Mesothelial cell of epicardium (in vitro differentiated cells): Measurements from ENCODE around the gene NCOA1. TPM values are rescaled to one million over a fixed set of nuclear protein-coding genes. Genes with fewer than 3 reads are reported as not detected.

ENCODE experiments used
- DNase-seq, 2 experiments: peaks; one replicate each; pipeline ENCODE4 v3.0.0; 2021; ENCODE audit warnings: low spot score in 2 of 2; ENCODE audit not compliant: unreplicated experiment in 2 of 2
- H3K27ac Mint-ChIP-seq: 2 replicates; pipeline ENCODE4 v1.8.0; 2021; ENCODE audit warnings: mixed read lengths
- H3K27me3 Mint-ChIP-seq: 2 replicates; pipeline ENCODE4 v1.8.0; 2021; ENCODE audit warnings: low read depth, mixed read lengths
- H3K36me3 Mint-ChIP-seq: 2 replicates; pipeline ENCODE4 v1.8.0; 2021; ENCODE audit warnings: mixed read lengths
- H3K4me1 Mint-ChIP-seq: 2 replicates; pipeline ENCODE4 v1.8.0; 2021; ENCODE audit warnings: mixed read lengths
- H3K4me3 Mint-ChIP-seq: 2 replicates; pipeline ENCODE4 v1.8.0; 2021; ENCODE audit warnings: mild to moderate bottlenecking, moderate library complexity, mixed read lengths
- H3K9me3 Mint-ChIP-seq: 2 replicates; pipeline ENCODE4 v1.8.0; 2021; ENCODE audit warnings: mixed read lengths
- total RNA-seq: library from RNA; stranded (reverse); gene quantifications from 3 replicates; pipeline ENCODE4 v1.2.1, GENCODE V29; 2021
- TF ChIP-seq, protein P1 (sequence below): fragments of 200-600 bp; sonication (generic); IDR thresholded peaks from one replicate; pipeline ENCODE4 v1.5.0; 2021; ENCODE audit warnings: antibody characterized with exemption; ENCODE audit not compliant: unreplicated experiment

NCOA1 gene
- total RNA-seq, 1 donor from 2014 or later: 35.1 TPM

DNA sequence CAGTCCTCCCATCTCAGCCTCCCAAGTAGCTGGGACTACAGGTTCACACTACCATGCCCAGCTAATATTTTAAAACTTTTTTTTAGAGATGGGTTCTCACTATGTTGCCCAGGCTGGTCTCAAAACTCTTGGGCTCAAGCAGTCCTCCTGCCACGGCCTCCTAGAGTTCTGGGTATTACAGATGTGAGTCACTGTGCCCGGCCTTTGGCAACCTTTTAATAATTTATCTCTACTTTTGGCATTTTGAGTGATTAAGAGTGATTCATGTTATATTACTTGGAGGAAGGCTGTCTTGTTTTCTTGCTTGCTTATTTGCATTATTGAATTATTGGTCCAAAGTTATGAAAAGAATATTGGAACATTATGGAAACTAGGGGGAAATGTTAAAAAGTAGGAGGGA is 24.3 kb downstream of the NCOA1 start:
- TF ChIP-seq, protein P1, sequence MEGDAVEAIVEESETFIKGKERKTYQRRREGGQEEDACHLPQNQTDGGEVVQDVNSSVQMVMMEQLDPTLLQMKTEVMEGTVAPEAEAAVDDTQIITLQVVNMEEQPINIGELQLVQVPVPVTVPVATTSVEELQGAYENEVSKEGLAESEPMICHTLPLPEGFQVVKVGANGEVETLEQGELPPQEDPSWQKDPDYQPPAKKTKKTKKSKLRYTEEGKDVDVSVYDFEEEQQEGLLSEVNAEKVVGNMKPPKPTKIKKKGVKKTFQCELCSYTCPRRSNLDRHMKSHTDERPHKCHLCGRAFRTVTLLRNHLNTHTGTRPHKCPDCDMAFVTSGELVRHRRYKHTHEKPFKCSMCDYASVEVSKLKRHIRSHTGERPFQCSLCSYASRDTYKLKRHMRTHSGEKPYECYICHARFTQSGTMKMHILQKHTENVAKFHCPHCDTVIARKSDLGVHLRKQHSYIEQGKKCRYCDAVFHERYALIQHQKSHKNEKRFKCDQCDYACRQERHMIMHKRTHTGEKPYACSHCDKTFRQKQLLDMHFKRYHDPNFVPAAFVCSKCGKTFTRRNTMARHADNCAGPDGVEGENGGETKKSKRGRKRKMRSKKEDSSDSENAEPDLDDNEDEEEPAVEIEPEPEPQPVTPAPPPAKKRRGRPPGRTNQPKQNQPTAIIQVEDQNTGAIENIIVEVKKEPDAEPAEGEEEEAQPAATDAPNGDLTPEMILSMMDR: no peak

DNA sequence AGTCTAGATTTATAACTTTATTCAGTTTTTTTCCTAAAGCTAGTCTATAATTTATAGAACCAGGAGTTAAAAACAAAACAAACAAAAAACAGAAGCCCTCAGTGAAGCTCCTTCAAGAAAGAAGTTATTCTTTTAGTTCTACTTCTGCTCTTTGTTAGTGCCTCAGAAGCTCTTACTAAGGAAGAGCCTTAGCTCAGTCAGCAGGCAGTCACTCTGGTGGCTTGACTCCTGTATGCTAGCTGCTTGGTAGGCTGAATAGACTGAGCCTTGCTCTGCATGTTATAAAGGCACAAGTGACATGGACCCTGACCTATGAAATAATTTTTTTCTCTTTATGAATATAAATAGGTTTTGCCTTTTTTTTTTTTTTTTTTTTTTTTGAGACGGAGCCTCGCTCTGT is 24.8 kb downstream of the NCOA1 start:
- TF ChIP-seq, protein P1: no peak
- no peak for DNase-seq
- H3K9me3 Mint-ChIP-seq: peaks cover 6% of the 10 kb centered on the region

More for the DNA sequence above, 24.3 kb downstream of the NCOA1 start:
- H3K27me3 Mint-ChIP-seq: no peaks in the 10 kb centered on the region
- peaks cover 4% of the 10 kb centered on the region for H3K36me3 Mint-ChIP-seq
- peaks cover 1% of the 10 kb centered on the region for H3K9me3 Mint-ChIP-seq
- DNase-seq: no peak
- H3K4me1 Mint-ChIP-seq: peaks cover 19% of the 10 kb centered on the region
- peak overlapping the region; percentile 63 for H3K27ac Mint-ChIP-seq
- H3K4me3 Mint-ChIP-seq: no peak overlapping the region

DNA sequence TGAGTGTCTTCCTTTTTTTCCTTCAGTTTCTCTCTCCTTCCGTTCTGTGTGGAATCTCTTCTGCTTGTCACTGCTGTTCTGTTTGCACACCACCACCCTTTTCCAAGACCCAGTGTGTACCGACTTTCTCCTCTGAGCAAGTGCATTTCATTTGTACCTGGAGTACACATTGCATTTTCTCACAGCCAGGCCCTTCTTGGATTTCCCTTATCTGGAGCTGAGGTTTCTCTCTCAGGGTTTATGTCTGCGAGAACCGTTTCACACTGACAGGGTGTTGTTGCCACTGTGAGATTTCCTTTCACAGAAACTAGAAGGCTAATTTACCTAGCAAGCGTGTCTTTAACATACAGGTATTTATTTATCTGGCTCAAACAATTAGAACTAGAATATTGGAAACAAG is 26.2 kb downstream of the NCOA1 start:
- Mint-ChIP-seq H3K27ac (peak overlapping the region; percentile 57), H3K36me3 (peaks cover 11% of the 10 kb centered on the region), H3K27me3 (no peaks in the 10 kb centered on the region), H3K4me1 (peaks cover 14% of the 10 kb centered on the region), H3K4me3 (no peak overlapping the region), H3K9me3 (peaks cover 16% of the 10 kb centered on the region)
- TF ChIP-seq, protein P1: no peak
- no peak for DNase-seq

More for the DNA sequence above, 24.8 kb downstream of the NCOA1 start:
- peak overlapping the region; percentile 63 for H3K27ac Mint-ChIP-seq
- no peaks in the 10 kb centered on the region for H3K27me3 Mint-ChIP-seq
- H3K4me3 Mint-ChIP-seq: no peak overlapping the region
- H3K4me1 Mint-ChIP-seq: peaks cover 19% of the 10 kb centered on the region
- H3K36me3 Mint-ChIP-seq: peaks cover 9% of the 10 kb centered on the region

DNA sequence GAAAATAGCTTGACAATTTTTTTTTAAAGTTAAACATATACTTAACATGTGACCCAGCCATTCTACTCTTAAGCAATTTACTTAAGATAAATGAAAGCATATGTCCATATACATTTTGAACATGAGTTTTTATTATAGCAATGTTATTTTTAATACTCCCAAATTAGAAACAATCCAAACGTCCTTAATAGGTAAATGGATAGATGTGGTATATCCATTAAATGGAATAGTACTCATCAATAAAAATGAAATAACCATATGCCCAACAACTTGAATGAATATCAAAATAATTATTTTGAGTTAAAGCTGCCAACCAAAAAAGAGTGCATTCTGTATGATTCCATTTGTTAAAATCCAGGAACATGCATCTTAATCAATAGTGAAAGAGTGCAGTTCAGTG is 29.1 kb downstream of the NCOA1 start:
- Mint-ChIP-seq H3K27me3 (no peaks in the 10 kb centered on the region), H3K36me3 (peaks cover 11% of the 10 kb centered on the region), H3K4me1 (peaks cover 4% of the 10 kb centered on the region), H3K27ac (no peak overlapping the region), H3K9me3 (peaks cover 16% of the 10 kb centered on the region), H3K4me3 (no peak overlapping the region)
- DNase-seq: no peak
- TF ChIP-seq, protein P1: no peak

DNA sequence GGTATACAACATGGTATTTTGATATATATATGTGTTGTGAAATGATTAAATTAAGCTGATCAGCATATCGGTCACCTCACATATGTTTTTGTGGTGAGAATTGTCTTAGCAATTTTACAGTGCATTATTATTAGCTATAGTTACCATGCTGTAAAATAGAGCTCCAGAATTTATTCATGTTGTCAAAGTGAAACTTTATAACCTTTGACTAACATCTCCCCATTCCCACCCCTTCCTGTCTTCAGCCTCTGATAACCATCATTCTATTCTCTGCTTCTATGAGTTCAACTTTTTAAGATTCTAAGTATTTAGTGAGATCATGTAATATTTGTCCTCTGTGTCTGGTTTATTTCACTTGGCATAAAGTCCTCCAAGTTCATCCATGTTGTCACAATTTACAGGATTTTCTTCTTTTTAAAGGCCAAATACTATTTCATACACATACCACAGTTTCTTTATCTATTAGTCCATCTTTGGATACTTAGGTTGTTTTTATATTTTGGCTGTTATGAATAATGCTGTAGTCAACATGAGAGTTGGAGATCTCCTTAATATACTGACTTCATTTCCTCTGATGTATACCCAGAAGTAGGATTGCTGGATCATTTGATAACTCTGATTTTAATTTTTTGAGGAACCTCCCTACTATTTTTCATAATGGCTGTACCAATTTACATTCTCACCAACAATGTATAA is 30.3 kb downstream of the NCOA1 start:
- Mint-ChIP-seq H3K36me3 (peaks cover 11% of the 10 kb centered on the region), H3K27me3 (no peaks in the 10 kb centered on the region)
- no peak for DNase-seq

More for the DNA sequence above, 30.3 kb downstream of the NCOA1 start:
- Mint-ChIP-seq H3K4me1 (no peaks in the 10 kb centered on the region), H3K27ac (no peak overlapping the region), H3K9me3 (peaks cover 16% of the 10 kb centered on the region), H3K4me3 (no peak overlapping the region)
- TF ChIP-seq, protein P1: no peak
